Myocyte (in vitro differentiated cells): ENCODE results near the gene CYP1A1. TPM values are rescaled to one million over a fixed set of nuclear protein-coding genes. Genes with fewer than 3 reads are reported as not detected.

ENCODE experiments used
- DNase-seq: peaks from one replicate; pipeline ENCODE4 v3.0.0-alpha.2; 2012; ENCODE audit warnings: low read depth
- total RNA-seq: library from RNA; depleted of rRNA; stranded (reverse); fragments of >200 nt; gene quantifications from 2 replicates; pipeline ENCODE4 v1.2.3, GENCODE V29; 2014

The CYP1A1 gene
- total RNA-seq, 1 donor from 2014 or later: not detected

DNA sequence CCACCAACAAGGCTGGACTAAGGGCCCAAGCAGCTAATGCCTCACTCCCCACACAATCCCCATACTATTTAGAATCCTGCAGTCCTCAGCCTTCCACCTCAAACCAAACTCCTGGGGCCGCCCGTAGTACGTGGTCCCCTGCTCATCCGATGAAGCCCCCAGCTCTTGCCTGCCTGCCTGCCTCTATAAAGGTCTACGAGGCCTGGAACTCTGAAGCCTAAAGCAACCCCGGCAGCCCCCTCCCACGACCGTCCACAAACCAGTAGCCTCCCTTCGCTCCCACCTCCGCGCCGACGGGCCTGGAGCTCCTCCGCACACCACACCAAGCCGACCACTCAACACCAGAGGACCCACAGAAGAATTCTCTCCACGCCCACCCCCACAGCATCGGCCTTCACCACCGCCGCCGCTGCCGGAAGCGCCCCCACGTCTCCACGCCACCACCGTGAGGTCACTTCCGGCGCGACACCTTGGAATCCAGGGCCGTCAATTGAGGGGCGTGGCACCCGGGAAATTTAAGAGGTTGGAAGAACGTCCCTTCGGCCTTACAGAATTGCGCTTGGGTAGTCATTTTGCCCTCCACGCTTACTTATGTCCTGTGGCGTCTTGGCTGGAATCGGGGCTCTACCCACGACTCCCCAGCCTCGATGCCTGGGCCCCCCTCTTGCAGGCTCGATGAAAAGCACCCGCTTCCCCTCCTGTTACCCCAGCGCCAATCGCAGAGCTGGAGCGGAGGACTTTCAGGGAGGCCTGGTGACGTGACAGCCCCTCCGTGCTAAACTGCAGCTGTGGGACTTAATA is 29.5 kb downstream of the CYP1A1 start, which contains the start of gene EDC3:
Gene EDC3, minus strand, starts transcription at position 428 of the 801 bp plus-strand sequence. CDS start 20,900 bp downstream, outside the sequence.
- DNase-seq: peak; percentile 92

DNA sequence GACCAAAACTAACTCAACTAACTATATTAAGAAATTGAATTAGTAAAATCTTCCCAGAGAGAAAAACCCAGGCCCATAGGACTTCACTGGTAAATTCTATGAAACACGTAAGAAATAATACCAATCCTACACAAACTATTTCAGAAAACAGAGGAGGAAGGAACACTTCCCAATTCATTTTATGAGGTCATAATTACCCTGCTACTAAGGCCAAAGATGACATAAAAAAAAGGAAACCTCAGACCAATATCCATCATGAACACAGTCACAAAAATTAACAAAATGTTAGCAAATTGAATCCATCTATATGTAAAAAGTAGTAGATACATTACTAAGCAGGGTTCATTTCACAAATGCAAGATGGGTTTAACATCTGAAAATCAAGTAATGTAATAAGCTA is 33.0 kb downstream of the CYP1A1 start:
- DNase-seq: no peak

DNA sequence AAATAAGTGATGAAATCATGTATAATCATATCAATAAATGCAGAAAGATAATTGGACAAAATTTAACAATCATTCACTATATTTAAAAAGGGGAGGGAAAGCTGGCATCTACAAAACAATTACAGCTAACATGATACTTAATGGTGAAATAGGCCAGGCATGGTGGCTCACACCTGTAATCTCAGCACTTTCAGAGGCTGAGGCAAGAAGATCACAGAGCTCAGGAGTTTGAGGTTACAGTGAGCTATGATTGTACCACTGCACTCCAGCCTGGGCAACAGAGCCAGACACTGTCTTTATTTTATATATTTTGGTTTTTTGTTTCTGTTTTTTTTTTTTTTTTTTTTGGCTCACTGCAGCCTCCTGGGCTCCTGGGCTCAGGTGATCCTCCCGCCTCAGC is 41.6 kb downstream of the CYP1A1 start:
- DNase-seq: no peak

DNA sequence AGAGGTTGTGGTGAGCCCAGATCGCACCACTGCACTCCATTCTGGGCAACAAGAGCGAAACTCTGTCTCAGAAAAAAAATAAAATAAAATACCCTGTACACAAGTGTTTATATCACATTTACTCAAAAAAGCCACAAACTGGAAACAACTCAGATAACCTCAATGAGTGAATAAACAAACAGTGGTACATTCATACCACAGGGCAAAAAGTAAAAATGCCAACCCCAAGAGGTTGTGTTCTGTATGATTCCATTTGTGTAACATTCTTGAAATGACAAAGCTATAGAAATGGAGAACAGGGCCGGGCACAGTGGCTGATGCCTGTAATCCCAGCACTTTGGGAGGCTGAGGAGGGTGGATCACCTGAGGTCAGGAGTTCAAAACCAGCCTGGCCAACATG is 42.4 kb downstream of the CYP1A1 start:
- no peak for DNase-seq

DNA sequence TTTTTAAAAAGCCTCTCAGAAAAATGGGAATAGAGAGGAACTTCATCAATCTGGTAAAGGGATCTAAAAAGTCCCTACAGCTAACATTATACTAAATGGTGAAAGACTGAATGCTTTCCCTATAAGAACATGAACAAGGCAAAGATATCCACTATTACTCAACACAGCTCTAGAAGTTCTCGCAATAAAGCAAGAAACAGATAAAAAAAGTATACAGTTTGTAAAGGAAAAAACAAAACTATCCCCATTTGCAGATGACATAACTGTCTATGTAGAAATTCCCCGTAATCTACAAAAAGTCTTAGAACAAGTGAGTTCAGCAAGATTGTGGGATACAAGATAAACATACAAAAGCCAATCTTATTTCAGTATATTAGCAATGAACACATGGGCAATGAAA is 44.9 kb downstream of the CYP1A1 start:
- DNase-seq: no peak

DNA sequence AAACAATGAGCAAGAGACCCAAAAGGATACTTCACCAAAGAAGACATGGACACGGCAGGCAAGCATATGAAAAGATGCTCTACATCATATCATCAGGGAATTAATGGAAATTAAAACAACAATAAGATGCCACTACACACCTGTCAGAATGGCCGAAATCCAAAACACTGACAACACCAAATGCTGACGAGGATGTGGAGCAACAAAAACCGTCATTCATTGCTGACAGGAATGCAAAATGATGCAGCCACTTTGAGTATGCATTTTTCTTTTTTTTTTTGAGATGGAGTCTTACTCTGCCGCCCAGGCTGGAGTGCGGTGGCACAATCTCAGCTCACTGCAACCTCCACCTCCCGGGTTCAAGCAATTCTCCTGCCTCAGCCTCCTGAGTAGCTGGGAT is 48.5 kb downstream of the CYP1A1 start:
- no peak for DNase-seq

DNA sequence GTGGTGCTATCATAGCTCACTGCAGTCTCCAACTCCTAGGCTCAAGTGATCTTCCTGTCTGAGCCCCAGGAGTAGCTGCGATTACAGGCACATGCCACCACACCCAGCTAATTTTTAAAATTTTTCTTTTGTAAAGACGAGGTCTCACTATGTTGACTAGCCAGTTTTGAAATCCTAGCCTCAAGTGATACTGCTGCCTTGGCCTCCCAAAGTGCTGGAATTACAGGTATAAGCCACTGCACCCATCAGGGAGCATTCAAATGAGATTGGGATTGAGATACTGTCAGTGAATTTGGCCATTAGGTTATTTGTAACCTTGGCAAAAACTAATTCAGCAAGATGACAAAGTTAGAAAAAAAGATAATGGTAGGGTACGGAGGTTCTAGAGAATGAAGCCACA is 51.2 kb downstream of the CYP1A1 start:
- DNase-seq: no peak

DNA sequence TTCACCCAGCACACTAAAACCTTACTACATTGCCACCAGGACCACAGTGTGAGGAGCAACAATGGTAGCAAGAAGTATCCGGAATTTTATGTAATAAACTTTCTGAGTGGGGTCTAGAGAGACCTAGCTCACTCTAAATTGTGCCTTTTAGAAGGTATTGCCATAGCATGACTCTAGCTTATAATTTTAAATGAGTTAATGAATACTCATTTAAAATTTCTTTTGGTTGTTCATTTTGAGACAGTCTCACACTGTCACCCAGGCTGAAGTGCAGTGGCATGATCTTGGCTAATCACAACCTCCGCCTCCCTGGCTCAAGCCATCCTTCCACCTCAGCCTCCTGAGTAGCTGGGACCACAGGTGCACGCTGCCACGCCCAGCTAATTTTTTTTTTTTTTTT is 55.7 kb downstream of the CYP1A1 start:
- DNase-seq: no peak

Other genes with a start within 250 kb of the CYP1A1 start
- 0.36 and 0.88 TPM in 2 replicates for gene ARID3B, start 184.3 kb downstream of the CYP1A1 start, total RNA-seq
- gene CLK3, start 109.7 kb downstream of the CYP1A1 start, total RNA-seq: 74.0 and 76.0 TPM in 2 replicates
- gene EDC3, start 29.5 kb downstream of the CYP1A1 start, total RNA-seq: 8.5 and 9.5 TPM in 2 replicates
- gene CYP1A2, start 23.3 kb upstream of the CYP1A1 start, total RNA-seq: not detected in 2 replicates
- 20.1 and 21.0 TPM in 2 replicates for gene CSK, start 56.6 kb upstream of the CYP1A1 start, total RNA-seq
- not detected in 2 replicates for gene LMAN1L, start 87.3 kb upstream of the CYP1A1 start, total RNA-seq
- not detected in 2 replicates for gene CPLX3, start 101.1 kb upstream of the CYP1A1 start, total RNA-seq
- gene ULK3, start 117.6 kb upstream of the CYP1A1 start, total RNA-seq: 75.0 and 80.5 TPM in 2 replicates
- gene SCAMP2, start 147.8 kb upstream of the CYP1A1 start, total RNA-seq: 59.2 and 77.2 TPM in 2 replicates
- gene MPI, start 164.5 kb upstream of the CYP1A1 start, total RNA-seq: 334 and 342 TPM in 2 replicates
- 111 and 113 TPM in 2 replicates for gene FAM219B, start 181.3 kb upstream of the CYP1A1 start, total RNA-seq
- gene COX5A, start 212.5 kb upstream of the CYP1A1 start, total RNA-seq: 140 and 153 TPM in 2 replicates
- 2.6 and 3.2 TPM in 2 replicates for gene RPP25, start 231.2 kb upstream of the CYP1A1 start, total RNA-seq